ENCODE results near the gene ALS2CL.

Gene ALS2CL

DNA sequence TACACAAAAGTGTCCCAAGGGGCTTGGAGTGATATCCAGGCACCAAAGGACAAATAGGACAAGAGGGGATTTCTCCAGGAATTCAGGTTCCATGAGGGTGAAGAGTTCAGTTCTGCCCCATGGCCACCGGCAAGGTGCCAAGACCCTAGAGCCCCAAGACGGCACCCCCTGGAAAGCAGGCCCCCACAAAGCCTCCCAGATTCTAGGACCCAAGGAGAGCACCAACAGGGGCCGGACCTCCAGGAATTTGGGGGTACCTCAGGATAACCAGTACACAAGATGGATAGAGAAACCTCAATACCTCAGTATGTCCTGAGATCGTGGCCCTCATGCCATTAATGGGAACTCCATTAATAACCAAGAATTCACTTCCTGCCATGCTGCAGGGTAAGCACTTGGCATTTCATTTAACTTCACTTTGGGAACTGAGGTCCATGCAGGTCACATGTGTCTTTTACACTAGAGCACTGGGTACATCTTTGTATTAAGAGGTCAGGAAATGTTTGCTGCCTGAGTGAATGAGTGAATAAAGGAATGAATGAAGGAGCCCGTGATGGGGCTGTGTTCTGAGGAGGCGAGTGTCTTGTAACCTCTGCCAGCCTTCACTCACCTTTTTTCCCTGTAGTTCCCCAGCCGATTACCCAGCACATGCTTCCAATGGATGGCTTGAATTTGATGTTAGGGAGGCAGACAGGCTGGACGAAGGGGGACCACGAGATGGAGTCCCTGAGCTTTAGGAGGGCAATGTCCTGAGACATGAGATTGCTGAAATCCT, 39.7 kb upstream of the ALS2CL start:
- no peak overlapping the region for H3K4me3 ChIP-seq (ENCODE audit: control insufficient read depth, low read depth, low read length)
- TF ChIP-seq, protein P1, sequence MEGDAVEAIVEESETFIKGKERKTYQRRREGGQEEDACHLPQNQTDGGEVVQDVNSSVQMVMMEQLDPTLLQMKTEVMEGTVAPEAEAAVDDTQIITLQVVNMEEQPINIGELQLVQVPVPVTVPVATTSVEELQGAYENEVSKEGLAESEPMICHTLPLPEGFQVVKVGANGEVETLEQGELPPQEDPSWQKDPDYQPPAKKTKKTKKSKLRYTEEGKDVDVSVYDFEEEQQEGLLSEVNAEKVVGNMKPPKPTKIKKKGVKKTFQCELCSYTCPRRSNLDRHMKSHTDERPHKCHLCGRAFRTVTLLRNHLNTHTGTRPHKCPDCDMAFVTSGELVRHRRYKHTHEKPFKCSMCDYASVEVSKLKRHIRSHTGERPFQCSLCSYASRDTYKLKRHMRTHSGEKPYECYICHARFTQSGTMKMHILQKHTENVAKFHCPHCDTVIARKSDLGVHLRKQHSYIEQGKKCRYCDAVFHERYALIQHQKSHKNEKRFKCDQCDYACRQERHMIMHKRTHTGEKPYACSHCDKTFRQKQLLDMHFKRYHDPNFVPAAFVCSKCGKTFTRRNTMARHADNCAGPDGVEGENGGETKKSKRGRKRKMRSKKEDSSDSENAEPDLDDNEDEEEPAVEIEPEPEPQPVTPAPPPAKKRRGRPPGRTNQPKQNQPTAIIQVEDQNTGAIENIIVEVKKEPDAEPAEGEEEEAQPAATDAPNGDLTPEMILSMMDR (IDR thresholded peaks at IDR 0.05; ENCODE audit: control insufficient read depth, insufficient read depth, low read depth, low read length, missing control alignments) = peak; percentile 40
- DNase-seq (ENCODE audit: low read depth) = no peak

- H3K4me3 ChIP-seq (ENCODE audit: control insufficient read depth, low read depth, low read length) = no peak overlapping the region
- no peak for DNase-seq (ENCODE audit: low read depth)
- TF ChIP-seq, protein P1 (IDR thresholded peaks at IDR 0.05; ENCODE audit: control insufficient read depth, insufficient read depth, low read depth, low read length, missing control alignments) = no peak
Measured at GRCh38 chr3:46731795-46732194, 38.3 kb upstream of the ALS2CL start.

GRCh38 chr3:46730819-46731218, 37.3 kb upstream of the ALS2CL start:
- DNase-seq (ENCODE audit: low read depth) = no peak
- TF ChIP-seq, protein P1 (IDR thresholded peaks at IDR 0.05; ENCODE audit: control insufficient read depth, insufficient read depth, low read depth, low read length, missing control alignments) = no peak

GRCh38 chr3:46729038-46729437, 35.6 kb upstream of the ALS2CL start:
- TF ChIP-seq, protein P1 (IDR thresholded peaks at IDR 0.05; ENCODE audit: control insufficient read depth, insufficient read depth, low read depth, low read length, missing control alignments) = no peak
- DNase-seq (ENCODE audit: low read depth) = no peak
- H3K4me3 ChIP-seq (ENCODE audit: control insufficient read depth, low read depth, low read length) = no peak overlapping the region

More at GRCh38 chr3:46730819-46731218, 37.3 kb upstream of the ALS2CL start:
- no peak overlapping the region for H3K4me3 ChIP-seq (ENCODE audit: control insufficient read depth, low read depth, low read length)

GRCh38 chr3:46725621-46726314, 32.3 kb upstream of the ALS2CL start:
- no peak overlapping the region for H3K4me3 ChIP-seq (ENCODE audit: control insufficient read depth, low read depth, low read length)
- TF ChIP-seq, protein P1 (IDR thresholded peaks at IDR 0.05; ENCODE audit: control insufficient read depth, insufficient read depth, low read depth, low read length, missing control alignments) = no peak
- DNase-seq (ENCODE audit: low read depth) = no peak

DNA sequence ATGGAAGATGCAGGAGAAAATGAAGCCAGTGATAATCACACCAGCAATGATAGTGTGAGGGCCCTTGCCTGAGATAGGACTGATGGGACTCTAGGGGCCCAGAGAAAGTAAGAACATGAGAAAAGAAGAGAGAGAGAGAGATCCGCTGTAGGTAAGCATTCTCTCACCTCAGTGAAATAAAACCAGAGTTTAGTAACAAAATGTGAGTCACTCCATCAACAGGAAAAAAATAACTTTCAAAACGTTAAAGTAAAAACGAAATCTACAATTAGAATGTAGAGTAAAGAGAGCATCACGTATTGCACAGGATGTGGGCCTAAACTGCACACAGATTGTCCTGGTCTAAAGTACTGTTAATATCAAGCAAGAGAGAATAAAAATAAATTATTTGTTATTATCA, 30.9 kb upstream of the ALS2CL start:
- no peak overlapping the region for H3K4me3 ChIP-seq (ENCODE audit: control insufficient read depth, low read depth, low read length)
- TF ChIP-seq, protein P1 (IDR thresholded peaks at IDR 0.05; ENCODE audit: control insufficient read depth, insufficient read depth, low read depth, low read length, missing control alignments) = no peak
- no peak for DNase-seq (ENCODE audit: low read depth)
